Prostate gland (tissue), 2 donors: ENCODE measurements around the gene LBH. TPM values are rescaled to one million over a fixed set of nuclear protein-coding genes. Genes with fewer than 3 reads are reported as not detected.
A peak's percentile ranks its signal among the peaks of the same experiment; 100 is the strongest.

Experiments used
- DNase-seq: peaks from one replicate; pipeline ENCODE4 v3.0.0-alpha.2; 2019; ENCODE audit warnings: low spot score
- H3K27ac ChIP-seq, 2 donors: fragments of 200-600 bp; sonication (generic); 2 replicates each; pipeline ENCODE4 v1.5.1; 2017 to 2019
- H3K27me3 ChIP-seq: fragments of 200-600 bp; sonication (generic); replicated peaks from 2 replicates; pipeline ENCODE4 v1.5.1; 2019; ENCODE audit not compliant: insufficient read depth
- H3K36me3 ChIP-seq, 2 donors: fragments of 200-600 bp; sonication (generic); 1 replicate in 1 of 2; 2 replicates in 1 of 2; pipeline versions ENCODE4 v1.5.1 to v1.8.1; 2017 to 2019
- H3K4me1 ChIP-seq: fragments of 200-600 bp; sonication (generic); replicated peaks from 2 replicates; pipeline ENCODE4 v1.5.1; 2019
- H3K4me3 ChIP-seq, 2 donors: fragments of 200-600 bp; sonication (generic); 2 replicates each; pipeline ENCODE4 v1.5.1; 2017 to 2019
- H3K9me3 ChIP-seq: fragments of 200-600 bp; sonication (generic); 2 replicates; pipeline ENCODE4 v1.5.1; 2017
- POLR2A ChIP-seq: fragments of 450-650 bp; IDR thresholded peaks from one replicate; pipeline ENCODE4 v1.6.1; 2016; ENCODE audit warnings: antibody characterized with exemption, mild to moderate bottlenecking
- POLR2AphosphoS5 ChIP-seq: sonication (generic); formaldehyde crosslinking; IDR thresholded peaks from one replicate; pipeline ENCODE4 v1.6.1; 2017; ENCODE audit warnings: antibody characterized with exemption
- WGBS: methylation state at CpG from one replicate; pipeline ENCODE4 v1.1.5; 2018; 5-methylcytosine and 5-hydroxymethylcytosine counted together
- intact Hi-C: fragments of 100-400 bp; cut with DNase I; formaldehyde crosslinking; loops from one replicate; pipeline ENCODE4 v1.14.2; 2022
- total RNA-seq, 2 donors: library from RNA; depleted of rRNA; stranded (reverse); fragments of >200 nt; gene quantifications; one replicate each; pipeline ENCODE4 v1.1.0, GENCODE V29; 2016
- TF ChIP-seq, protein P1 (sequence below), 4 experiments: fragments of 200-600 bp in 2 of 4; fragments of 450-650 bp in 2 of 4; sonication (generic) in 2 of 4; IDR thresholded peaks; 1 replicate in 3 of 4; 2 replicates in 1 of 4; pipeline ENCODE4 v1.5.1; 2016 to 2019; ENCODE audit warnings: antibody characterized with exemption in 4 of 4, mild to moderate bottlenecking in 2 of 4, moderate library complexity in 2 of 4

The LBH gene
- total RNA-seq = 10 to 100 TPM; 33.3 to 41.8 TPM

GRCh38 chr2:30231212-30231995 lies at the start of gene LBH:
Gene LBH, plus strand, starts transcription at chr2:30231534. Its CDS starts 205 bp downstream, at chr2:30231739.
- TF ChIP-seq, protein P1, sequence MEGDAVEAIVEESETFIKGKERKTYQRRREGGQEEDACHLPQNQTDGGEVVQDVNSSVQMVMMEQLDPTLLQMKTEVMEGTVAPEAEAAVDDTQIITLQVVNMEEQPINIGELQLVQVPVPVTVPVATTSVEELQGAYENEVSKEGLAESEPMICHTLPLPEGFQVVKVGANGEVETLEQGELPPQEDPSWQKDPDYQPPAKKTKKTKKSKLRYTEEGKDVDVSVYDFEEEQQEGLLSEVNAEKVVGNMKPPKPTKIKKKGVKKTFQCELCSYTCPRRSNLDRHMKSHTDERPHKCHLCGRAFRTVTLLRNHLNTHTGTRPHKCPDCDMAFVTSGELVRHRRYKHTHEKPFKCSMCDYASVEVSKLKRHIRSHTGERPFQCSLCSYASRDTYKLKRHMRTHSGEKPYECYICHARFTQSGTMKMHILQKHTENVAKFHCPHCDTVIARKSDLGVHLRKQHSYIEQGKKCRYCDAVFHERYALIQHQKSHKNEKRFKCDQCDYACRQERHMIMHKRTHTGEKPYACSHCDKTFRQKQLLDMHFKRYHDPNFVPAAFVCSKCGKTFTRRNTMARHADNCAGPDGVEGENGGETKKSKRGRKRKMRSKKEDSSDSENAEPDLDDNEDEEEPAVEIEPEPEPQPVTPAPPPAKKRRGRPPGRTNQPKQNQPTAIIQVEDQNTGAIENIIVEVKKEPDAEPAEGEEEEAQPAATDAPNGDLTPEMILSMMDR (IDR thresholded peaks at IDR 0.05) = peak in 1 of 4 experiments; percentile 15
- TF ChIP-seq POLR2A = peak; percentile 99
- peak; percentile 96 for TF ChIP-seq POLR2AphosphoS5
- H3K27ac ChIP-seq = peak within 1 kb of the TSS; percentile 78 to 80
- H3K27me3 ChIP-seq = no peaks in the 10 kb centered on the region
- WGBS = 0% methylated on average over 63 of the region's 92 CpGs
- peak; percentile 89 for DNase-seq
- no peaks in the 10 kb centered on the region for H3K36me3 ChIP-seq
- H3K9me3 ChIP-seq = no peaks in the 10 kb centered on the region
- H3K4me1 ChIP-seq = no peaks in the 10 kb centered on the region
- peak within 1 kb of the TSS; percentile 66 to 70 for H3K4me3 ChIP-seq
- intact Hi-C loops = loop anchor here (5.0 kb wide), 2 partner anchors 181 to 251 kb away; no protein-coding TSS in a partner anchor

DNA sequence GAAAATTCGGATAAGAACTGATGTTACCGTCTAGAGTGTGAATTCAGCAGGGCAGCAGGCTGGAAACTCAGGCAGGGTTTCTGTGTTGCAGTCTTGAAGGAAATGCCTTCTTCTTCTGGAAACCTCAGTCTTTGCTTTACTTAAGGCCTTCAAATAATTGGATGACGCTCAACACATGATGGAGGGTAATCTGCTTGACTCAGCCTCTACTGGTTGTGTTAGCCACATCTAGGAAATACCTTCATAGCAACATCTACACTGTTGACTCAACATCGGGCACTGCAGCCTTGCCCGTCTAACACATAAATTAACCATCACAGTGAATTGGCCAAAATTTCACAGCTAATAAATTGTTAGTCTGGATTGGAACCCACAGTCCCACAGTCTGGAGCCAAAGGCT lies 47.3 kb upstream of the LBH start:
- no peak for DNase-seq
- TF ChIP-seq POLR2A (no peak), POLR2AphosphoS5 (no peak)
- TF ChIP-seq, protein P1 (IDR thresholded peaks at IDR 0.05) = no peak
- H3K27me3 ChIP-seq = no peaks in the 10 kb centered on the region
- 93% methylated on average over 5 of the region's 5 CpGs for WGBS
- H3K36me3 ChIP-seq = no peaks in the 10 kb centered on the region
- no peak overlapping the region for H3K27ac ChIP-seq
- intact Hi-C loops = no loop called here
- H3K4me3 ChIP-seq = no peak overlapping the region
- no peaks in the 10 kb centered on the region for H3K9me3 ChIP-seq
- no peaks in the 10 kb centered on the region for H3K4me1 ChIP-seq

DNA sequence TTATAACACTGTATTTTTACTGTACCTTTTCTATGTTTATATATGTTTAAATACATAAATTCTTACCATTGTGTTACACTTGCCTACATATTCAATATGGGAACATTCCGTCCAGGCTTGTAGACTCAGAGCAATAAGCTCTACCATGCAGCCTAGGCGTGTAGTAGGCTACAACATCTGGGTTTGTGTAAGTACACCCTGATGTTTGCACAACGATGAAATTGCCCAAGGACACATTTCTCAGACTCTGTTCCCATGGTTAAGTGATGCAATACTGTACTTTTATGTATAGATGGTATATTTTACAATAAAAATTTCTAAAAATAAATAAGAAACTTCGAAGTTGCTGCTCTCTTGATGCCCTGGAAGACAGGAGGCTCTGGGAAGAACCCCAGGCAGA lies 46.2 kb upstream of the LBH start:
- DNase-seq = no peak
- Histone ChIP-seq H3K9me3 (no peaks in the 10 kb centered on the region), H3K4me3 (no peak overlapping the region), H3K4me1 (no peaks in the 10 kb centered on the region), H3K36me3 (no peaks in the 10 kb centered on the region), H3K27ac (no peak overlapping the region), H3K27me3 (no peaks in the 10 kb centered on the region)
- WGBS = 61% methylated on average over 4 of the region's 4 CpGs
- no peak for TF ChIP-seq POLR2A
- no peak for TF ChIP-seq POLR2AphosphoS5
- TF ChIP-seq, protein P1 (IDR thresholded peaks at IDR 0.05) = no peak
- intact Hi-C loops = no loop called here

DNA sequence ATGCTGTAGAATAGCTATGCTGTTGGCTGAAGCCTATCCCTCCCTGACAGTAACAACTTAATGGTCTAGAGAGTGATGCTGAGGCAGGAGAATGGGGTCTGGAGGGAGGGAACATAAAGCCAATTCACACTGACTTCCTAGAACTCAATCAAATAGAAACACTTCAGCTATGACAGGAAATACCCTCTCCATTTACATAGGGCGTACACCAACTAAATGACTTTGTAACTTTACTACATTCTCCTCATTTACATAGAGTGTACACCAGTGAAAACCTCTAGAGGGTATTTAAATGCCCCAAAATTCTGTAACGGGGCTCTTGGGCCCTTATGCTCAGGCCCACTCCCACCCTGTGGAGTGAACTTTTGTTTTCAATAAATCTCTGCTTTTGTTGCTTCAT lies 43.0 kb upstream of the LBH start:
- intact Hi-C loops = no loop called here
- Histone ChIP-seq H3K27me3 (no peaks in the 10 kb centered on the region), H3K36me3 (no peaks in the 10 kb centered on the region), H3K9me3 (no peaks in the 10 kb centered on the region), H3K27ac (no peak overlapping the region), H3K4me3 (no peak overlapping the region), H3K4me1 (no peaks in the 10 kb centered on the region)
- WGBS = 91% methylated on average over 2 of the region's 2 CpGs
- no peak for TF ChIP-seq POLR2A
- TF ChIP-seq, protein P1 (IDR thresholded peaks at IDR 0.05) = no peak
- no peak for TF ChIP-seq POLR2AphosphoS5
- DNase-seq = no peak

- no peaks in the 10 kb centered on the region for H3K27me3 ChIP-seq
- intact Hi-C loops = no loop called here
- H3K4me3 ChIP-seq = no peak overlapping the region
- no peaks in the 10 kb centered on the region for H3K36me3 ChIP-seq
- DNase-seq = no peak
- no peak for TF ChIP-seq POLR2AphosphoS5
- no peak for TF ChIP-seq POLR2A
- TF ChIP-seq, protein P1 (IDR thresholded peaks at IDR 0.05) = no peak
- H3K9me3 ChIP-seq = no peaks in the 10 kb centered on the region
- no peaks in the 10 kb centered on the region for H3K4me1 ChIP-seq
- WGBS = 95% methylated on average over 13 of the region's 13 CpGs
- H3K27ac ChIP-seq = no peak overlapping the region
Observed at GRCh38 chr2:30190637-30191036, 40.7 kb upstream of the LBH start.
